Measurements from ENCODE around the gene MCTP1. TPM values are rescaled to one million over a fixed set of nuclear protein-coding genes. Genes with fewer than 3 reads are reported as not detected.

MCTP1 gene
- total RNA-seq, 4 donors from 2014 or later = 27.2 to 238 (median 54.5) TPM

GRCh38 chr5:94698197-94698596, 586.7 kb downstream of the MCTP1 start:
- DNase-seq (ENCODE audit: low spot score) = no peak
- no peak for ATAC-seq (ENCODE audit: low FRiP score)
- TF ChIP-seq CTCF (IDR thresholded peaks at IDR 0.05) = no peak

- ATAC-seq (ENCODE audit: low FRiP score) = no peak
- TF ChIP-seq CTCF (IDR thresholded peaks at IDR 0.05) = no peak
- no peak for DNase-seq (ENCODE audit: low spot score)
Measured at GRCh38 chr5:94694671-94695070, 590.2 kb downstream of the MCTP1 start.

GRCh38 chr5:94693845-94694370, 591.0 kb downstream of the MCTP1 start:
- ATAC-seq (ENCODE audit: low FRiP score) (no peak), DNase-seq (ENCODE audit: low spot score) (no peak)
- TF ChIP-seq CTCF (IDR thresholded peaks at IDR 0.05) = no peak

- ATAC-seq (ENCODE audit: low FRiP score) = peak; percentile 68
- DNase-seq (ENCODE audit: low spot score) = no peak
- TF ChIP-seq CTCF (IDR thresholded peaks at IDR 0.05) = no peak
Measured at GRCh38 chr5:94693043-94693822, 591.7 kb downstream of the MCTP1 start.

- no peak for TF ChIP-seq CTCF (IDR thresholded peaks at IDR 0.05)
- DNase-seq (ENCODE audit: low spot score) (no peak), ATAC-seq (ENCODE audit: low FRiP score) (no peak)
Measured at GRCh38 chr5:94692581-94692980, 592.3 kb downstream of the MCTP1 start.

- ATAC-seq (ENCODE audit: low FRiP score) = peak; percentile 76
- no peak for TF ChIP-seq CTCF (IDR thresholded peaks at IDR 0.05)
- DNase-seq (ENCODE audit: low spot score) = no peak
Measured at GRCh38 chr5:94691949-94692348, 592.9 kb downstream of the MCTP1 start.

- TF ChIP-seq CTCF (IDR thresholded peaks at IDR 0.05) = no peak
Measured at GRCh38 chr5:94691291-94691690, 593.6 kb downstream of the MCTP1 start.

More at GRCh38 chr5:94691291-94691690, 593.6 kb downstream of the MCTP1 start:
- ATAC-seq (ENCODE audit: low FRiP score) = no peak
- no peak for DNase-seq (ENCODE audit: low spot score)

Data from omental fat pad (tissue), 4 donors.